ENCODE measurements around the gene VPS41.

DNA sequence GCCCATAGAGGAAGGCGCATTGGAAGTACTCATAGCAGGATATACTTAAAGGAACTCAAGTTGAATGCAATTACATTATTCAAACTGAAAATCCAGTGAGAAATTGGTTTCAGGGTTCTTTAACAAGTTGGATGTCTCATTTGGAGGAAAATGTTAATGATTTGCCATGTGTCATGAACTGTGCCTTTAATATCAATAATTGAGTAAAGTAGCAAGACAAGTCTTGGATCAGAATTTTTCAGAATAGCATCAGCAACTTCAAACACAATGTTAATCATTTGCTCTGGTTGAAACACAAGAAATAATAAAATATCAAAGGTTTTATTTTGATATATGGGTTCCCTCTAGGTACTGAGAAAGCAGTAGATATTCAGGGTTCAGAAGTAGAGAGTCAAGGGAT, 44.2 kb upstream of the VPS41 start:
- TF ChIP-seq GABPA (IDR thresholded peaks at IDR 0.05 in 1 of 2, conservative IDR thresholded peaks at IDR 0.05 in 1 of 2) (no peak), SP1 (IDR thresholded peaks at IDR 0.05) (no peak)
- TF ChIP-seq, protein P1, sequence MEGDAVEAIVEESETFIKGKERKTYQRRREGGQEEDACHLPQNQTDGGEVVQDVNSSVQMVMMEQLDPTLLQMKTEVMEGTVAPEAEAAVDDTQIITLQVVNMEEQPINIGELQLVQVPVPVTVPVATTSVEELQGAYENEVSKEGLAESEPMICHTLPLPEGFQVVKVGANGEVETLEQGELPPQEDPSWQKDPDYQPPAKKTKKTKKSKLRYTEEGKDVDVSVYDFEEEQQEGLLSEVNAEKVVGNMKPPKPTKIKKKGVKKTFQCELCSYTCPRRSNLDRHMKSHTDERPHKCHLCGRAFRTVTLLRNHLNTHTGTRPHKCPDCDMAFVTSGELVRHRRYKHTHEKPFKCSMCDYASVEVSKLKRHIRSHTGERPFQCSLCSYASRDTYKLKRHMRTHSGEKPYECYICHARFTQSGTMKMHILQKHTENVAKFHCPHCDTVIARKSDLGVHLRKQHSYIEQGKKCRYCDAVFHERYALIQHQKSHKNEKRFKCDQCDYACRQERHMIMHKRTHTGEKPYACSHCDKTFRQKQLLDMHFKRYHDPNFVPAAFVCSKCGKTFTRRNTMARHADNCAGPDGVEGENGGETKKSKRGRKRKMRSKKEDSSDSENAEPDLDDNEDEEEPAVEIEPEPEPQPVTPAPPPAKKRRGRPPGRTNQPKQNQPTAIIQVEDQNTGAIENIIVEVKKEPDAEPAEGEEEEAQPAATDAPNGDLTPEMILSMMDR (IDR thresholded peaks at IDR 0.05; ENCODE audit: low read depth, low read length, missing input control) = no peak

Data from liver (tissue), 3 donors.